ENCODE results near the gene CYB5A.

DNA sequence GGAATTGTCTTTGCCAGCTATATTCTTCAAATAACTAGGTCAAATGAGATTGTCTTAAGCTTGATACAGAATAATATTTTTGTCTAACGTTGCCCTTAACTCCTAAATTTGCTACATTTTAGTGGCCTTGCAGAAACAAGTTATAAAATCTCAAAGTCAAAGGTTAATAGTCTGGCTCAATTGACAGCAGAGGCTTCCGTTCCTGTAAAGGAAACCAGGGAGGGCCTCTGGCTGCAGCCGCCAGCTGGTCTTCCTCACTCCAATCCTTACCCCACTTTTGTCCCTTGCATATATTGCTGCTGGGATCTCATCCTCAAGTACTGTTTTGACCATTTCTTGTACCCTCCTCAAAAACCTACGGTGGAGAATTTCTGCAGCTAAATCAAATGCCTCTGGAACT lies 17.1 kb downstream of the CYB5A start:
- TF ChIP-seq ZBTB1 (CRISPR knock-in tag; IDR thresholded peaks at IDR 0.05; ENCODE audit: borderline replicate concordance, low read depth) = no peak
- TF ChIP-seq, protein P1, sequence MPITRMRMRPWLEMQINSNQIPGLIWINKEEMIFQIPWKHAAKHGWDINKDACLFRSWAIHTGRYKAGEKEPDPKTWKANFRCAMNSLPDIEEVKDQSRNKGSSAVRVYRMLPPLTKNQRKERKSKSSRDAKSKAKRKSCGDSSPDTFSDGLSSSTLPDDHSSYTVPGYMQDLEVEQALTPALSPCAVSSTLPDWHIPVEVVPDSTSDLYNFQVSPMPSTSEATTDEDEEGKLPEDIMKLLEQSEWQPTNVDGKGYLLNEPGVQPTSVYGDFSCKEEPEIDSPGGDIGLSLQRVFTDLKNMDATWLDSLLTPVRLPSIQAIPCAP (CRISPR knock-in tag; IDR thresholded peaks at IDR 0.05; ENCODE audit: borderline replicate concordance) = no peak
- TF ChIP-seq ZNF311 (CRISPR knock-in tag; IDR thresholded peaks at IDR 0.05) = no peak
- no peak for TF ChIP-seq BHLHE40 (IDR thresholded peaks at IDR 0.05; ENCODE audit: low read length)
- no peak for TF ChIP-seq COPS2 (conservative IDR thresholded peaks at IDR 0.05)
- TF ChIP-seq TBP (optimal IDR thresholded peaks at IDR 0.05; ENCODE audit: low read depth, low read length) = no peak
- no peak for TF ChIP-seq RBBP5 (IDR thresholded peaks at IDR 0.05; ENCODE audit: borderline replicate concordance, insufficient read depth, low read length, poor library complexity, severe bottlenecking)
- TF ChIP-seq, protein P2, sequence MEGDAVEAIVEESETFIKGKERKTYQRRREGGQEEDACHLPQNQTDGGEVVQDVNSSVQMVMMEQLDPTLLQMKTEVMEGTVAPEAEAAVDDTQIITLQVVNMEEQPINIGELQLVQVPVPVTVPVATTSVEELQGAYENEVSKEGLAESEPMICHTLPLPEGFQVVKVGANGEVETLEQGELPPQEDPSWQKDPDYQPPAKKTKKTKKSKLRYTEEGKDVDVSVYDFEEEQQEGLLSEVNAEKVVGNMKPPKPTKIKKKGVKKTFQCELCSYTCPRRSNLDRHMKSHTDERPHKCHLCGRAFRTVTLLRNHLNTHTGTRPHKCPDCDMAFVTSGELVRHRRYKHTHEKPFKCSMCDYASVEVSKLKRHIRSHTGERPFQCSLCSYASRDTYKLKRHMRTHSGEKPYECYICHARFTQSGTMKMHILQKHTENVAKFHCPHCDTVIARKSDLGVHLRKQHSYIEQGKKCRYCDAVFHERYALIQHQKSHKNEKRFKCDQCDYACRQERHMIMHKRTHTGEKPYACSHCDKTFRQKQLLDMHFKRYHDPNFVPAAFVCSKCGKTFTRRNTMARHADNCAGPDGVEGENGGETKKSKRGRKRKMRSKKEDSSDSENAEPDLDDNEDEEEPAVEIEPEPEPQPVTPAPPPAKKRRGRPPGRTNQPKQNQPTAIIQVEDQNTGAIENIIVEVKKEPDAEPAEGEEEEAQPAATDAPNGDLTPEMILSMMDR (IDR thresholded peaks at IDR 0.05 in 2 of 3, conservative IDR thresholded peaks at IDR 0.05 in 1 of 3; ENCODE audit: insufficient read depth in 2 of 3, low read depth in 1 of 3, low read length in 3 of 3) = no peak
- no peak for TF ChIP-seq PHF20 (IDR thresholded peaks at IDR 0.05; ENCODE audit: partially characterized antibody)
- no peak for TF ChIP-seq ZNF431 (CRISPR knock-in tag; IDR thresholded peaks at IDR 0.05)
- no peak for TF ChIP-seq CHD1 (IDR thresholded peaks at IDR 0.05; ENCODE audit: low read length)
- TF ChIP-seq GATA2 (CRISPR knock-in tag; IDR thresholded peaks at IDR 0.05) = no peak
